PC-9 (cell line): ENCODE results near the gene EGLN1.

ENCODE experiments used
- EZH2 ChIP-seq: fragments of 200-600 bp; sonication (generic); IDR thresholded peaks from 2 replicates; pipeline ENCODE4 v1.8.0; 2017; ENCODE audit warnings: antibody characterized with exemption, low read depth
- TF ChIP-seq, protein P1 (sequence below): fragments of 200-600 bp; sonication (generic); conservative IDR thresholded peaks from 2 replicates; pipeline ENCODE4 v1.6.1; 2017; ENCODE audit warnings: mixed run types, antibody characterized with exemption, mild to moderate bottlenecking, moderate library complexity

DNA sequence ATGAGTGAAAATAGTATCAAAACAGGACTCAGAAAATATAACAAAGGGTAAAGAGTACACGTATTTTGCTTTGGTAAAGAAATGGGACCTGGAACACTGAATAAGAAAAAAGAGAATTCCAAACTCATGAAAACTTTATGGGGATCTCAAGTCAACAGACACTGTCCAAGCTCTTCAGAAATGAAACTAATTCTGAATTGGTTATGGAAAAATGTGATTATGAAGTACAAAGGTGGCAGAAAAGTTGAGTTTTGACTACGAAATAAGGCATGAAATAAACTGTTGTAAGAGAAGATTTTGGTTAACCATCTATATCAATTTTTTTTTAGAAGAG, 8.4 kb downstream of the EGLN1 start:
- TF ChIP-seq, protein P1, sequence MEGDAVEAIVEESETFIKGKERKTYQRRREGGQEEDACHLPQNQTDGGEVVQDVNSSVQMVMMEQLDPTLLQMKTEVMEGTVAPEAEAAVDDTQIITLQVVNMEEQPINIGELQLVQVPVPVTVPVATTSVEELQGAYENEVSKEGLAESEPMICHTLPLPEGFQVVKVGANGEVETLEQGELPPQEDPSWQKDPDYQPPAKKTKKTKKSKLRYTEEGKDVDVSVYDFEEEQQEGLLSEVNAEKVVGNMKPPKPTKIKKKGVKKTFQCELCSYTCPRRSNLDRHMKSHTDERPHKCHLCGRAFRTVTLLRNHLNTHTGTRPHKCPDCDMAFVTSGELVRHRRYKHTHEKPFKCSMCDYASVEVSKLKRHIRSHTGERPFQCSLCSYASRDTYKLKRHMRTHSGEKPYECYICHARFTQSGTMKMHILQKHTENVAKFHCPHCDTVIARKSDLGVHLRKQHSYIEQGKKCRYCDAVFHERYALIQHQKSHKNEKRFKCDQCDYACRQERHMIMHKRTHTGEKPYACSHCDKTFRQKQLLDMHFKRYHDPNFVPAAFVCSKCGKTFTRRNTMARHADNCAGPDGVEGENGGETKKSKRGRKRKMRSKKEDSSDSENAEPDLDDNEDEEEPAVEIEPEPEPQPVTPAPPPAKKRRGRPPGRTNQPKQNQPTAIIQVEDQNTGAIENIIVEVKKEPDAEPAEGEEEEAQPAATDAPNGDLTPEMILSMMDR = no peak
- no peak for TF ChIP-seq EZH2
